ENCODE data around the gene COL18A1. TPM values are rescaled to one million over a fixed set of nuclear protein-coding genes. Genes with fewer than 3 reads are reported as not detected.
A peak's percentile ranks its signal among the peaks of the same experiment; 100 is the strongest.

The COL18A1 gene
- total RNA-seq, 1 experiment from 2014 or later: 77.0 TPM

- ATAC-seq (no peak), DNase-seq (no peak)
- 0 out of 2 replicates have a peak overlapping the region, but pooled peaks have one; percentile 22 for H3K27ac ChIP-seq (ENCODE audit: low read length)
- H3K4me3 ChIP-seq (ENCODE audit: low read length): no peak overlapping the region
- BruUV-seq (replicated peaks): no TSS peak
- H3K4me1 ChIP-seq (ENCODE audit: insufficient read depth, low read length): peaks cover 13% of the 10 kb centered on the region
- peaks cover 8% of the 10 kb centered on the region for H3F3A ChIP-seq (ENCODE audit: low read length, unreplicated experiment)
- 0 out of 2 replicates have a peak, but pooled peaks cover 6% of the 10 kb centered on the region for H4K20me1 ChIP-seq (ENCODE audit: low read length)
- ChIA-PET CTCF (no interaction called here), POLR2A (ENCODE audit: unreplicated experiment) (no interaction called here)
- H3K79me2 ChIP-seq (ENCODE audit: low read length): no peaks in the 10 kb centered on the region
- intact Hi-C loops (cut with micrococcal nuclease): no loop called here
- peaks cover 3% of the 10 kb centered on the region; the same call in 1 of the 2 replicates for H3K9me3 ChIP-seq (ENCODE audit: low read length)
- TF ChIP-seq EZH2 (IDR thresholded peaks at IDR 0.05; ENCODE audit: low read length, unreplicated experiment) (no peak), EZH2phosphoT487 (IDR thresholded peaks at IDR 0.05; ENCODE audit: borderline replicate concordance, low read length) (no peak), CTCF (conservative IDR thresholded peaks at IDR 0.05; ENCODE audit: low read depth, low read length) (no peak)
- H3K9me2 ChIP-seq (replicated peaks; ENCODE audit: low read length): no peaks in the 10 kb centered on the region
- no peak overlapping the region for H3K9ac ChIP-seq (ENCODE audit: low read length)
- no peak overlapping the region for H2AFZ ChIP-seq (ENCODE audit: low read length)
- H3K27me3 ChIP-seq (ENCODE audit: low read length): no peaks in the 10 kb centered on the region
- peak overlapping the region; percentile 74 for H3K4me2 ChIP-seq (ENCODE audit: low read length)
- 0 out of 2 replicates have a peak, but pooled peaks cover 2% of the 10 kb centered on the region for H3K36me3 ChIP-seq (ENCODE audit: low read depth, low read length)
Observed at GRCh38 chr21:45454060-45454925, 49.3 kb downstream of the COL18A1 start.

DNA sequence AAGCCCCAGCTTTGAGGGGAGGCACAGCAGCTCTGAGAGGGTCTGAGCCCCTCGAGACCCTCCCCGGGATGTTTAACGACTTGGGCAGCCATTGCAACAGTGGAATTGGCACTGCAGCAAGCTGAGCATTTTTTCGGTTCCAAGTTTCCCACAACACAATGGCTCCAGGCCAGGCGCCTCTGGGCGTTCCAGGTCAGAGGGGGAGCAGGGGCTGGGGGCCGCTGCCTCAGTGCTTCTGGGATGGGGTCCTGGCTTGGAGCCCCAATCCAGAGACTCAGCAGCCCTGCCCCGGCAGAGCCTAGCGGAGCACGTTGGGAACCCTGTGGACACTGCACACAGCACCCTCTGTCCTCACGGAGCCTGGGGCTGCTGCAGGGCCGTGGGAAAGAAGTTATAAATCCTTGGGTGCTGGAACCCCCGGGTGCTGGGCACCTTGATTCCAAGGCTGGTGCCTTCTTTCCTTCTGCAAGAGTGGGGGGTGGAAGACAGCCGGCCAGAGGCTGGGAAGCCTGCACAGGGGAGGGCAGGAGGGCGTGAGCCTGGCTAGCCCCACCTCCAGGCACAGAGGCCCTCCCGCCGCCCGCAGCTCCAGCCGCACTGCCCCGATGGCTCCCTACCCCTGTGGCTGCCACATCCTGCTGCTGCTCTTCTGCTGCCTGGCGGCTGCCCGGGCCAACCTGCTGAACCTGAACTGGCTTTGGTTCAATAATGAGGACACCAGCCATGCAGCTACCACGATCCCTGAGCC, 50.1 kb downstream of the COL18A1 start:
- intact Hi-C loops (cut with micrococcal nuclease): no loop called here
- no peaks in the 10 kb centered on the region for H3K9me2 ChIP-seq (replicated peaks; ENCODE audit: low read length)
- 0 out of 2 replicates have a peak overlapping the region, but pooled peaks have one; percentile 14 for H2AFZ ChIP-seq (ENCODE audit: low read length)
- peaks cover 8% of the 10 kb centered on the region for H3F3A ChIP-seq (ENCODE audit: low read length, unreplicated experiment)
- H3K9ac ChIP-seq (ENCODE audit: low read length): no peak overlapping the region
- CTCF ChIA-PET: interaction anchor here (0.5 kb wide), 1 partner anchor 523 kb away, joined by 3 read pairs; no protein-coding TSS in a partner anchor
- no TSS peak for BruUV-seq (replicated peaks)
- peak overlapping the region; percentile 32; the same call in 1 of the 2 replicates for H3K4me3 ChIP-seq (ENCODE audit: low read length)
- H3K9me3 ChIP-seq (ENCODE audit: low read length): peaks cover 3% of the 10 kb centered on the region; the same call in 1 of the 2 replicates
- peak overlapping the region; percentile 22; the same call in 1 of the 2 replicates for H3K27ac ChIP-seq (ENCODE audit: low read length)
- peak; percentile 86 for ATAC-seq
- POLR2A ChIA-PET (ENCODE audit: unreplicated experiment): no interaction called here
- no peak for TF ChIP-seq CTCF (conservative IDR thresholded peaks at IDR 0.05; ENCODE audit: low read depth, low read length)
- TF ChIP-seq EZH2 (IDR thresholded peaks at IDR 0.05; ENCODE audit: low read length, unreplicated experiment): no peak
- TF ChIP-seq EZH2phosphoT487 (IDR thresholded peaks at IDR 0.05; ENCODE audit: borderline replicate concordance, low read length): no peak
- H3K27me3 ChIP-seq (ENCODE audit: low read length): no peaks in the 10 kb centered on the region
- peak; percentile 69 for DNase-seq
- 0 out of 2 replicates have a peak, but pooled peaks cover 2% of the 10 kb centered on the region for H3K36me3 ChIP-seq (ENCODE audit: low read depth, low read length)
- peak overlapping the region; percentile 74 for H3K4me2 ChIP-seq (ENCODE audit: low read length)
- peaks cover 15% of the 10 kb centered on the region for H3K4me1 ChIP-seq (ENCODE audit: insufficient read depth, low read length)
- 0 out of 2 replicates have a peak, but pooled peaks cover 6% of the 10 kb centered on the region for H4K20me1 ChIP-seq (ENCODE audit: low read length)
- no peaks in the 10 kb centered on the region for H3K79me2 ChIP-seq (ENCODE audit: low read length)
